ENCODE data around the gene TRAIP.

The TRAIP gene

GRCh38 chr3:49855662-49856061 lies 702 bp downstream of the TRAIP start:
- DNase-seq (ENCODE audit: low spot score), result no peak
- TF ChIP-seq CTCF (IDR thresholded peaks at IDR 0.05; ENCODE audit: borderline replicate concordance, control extremely low read depth, extremely low read depth, insufficient read depth, missing control alignments), result no peak
- in situ Hi-C loops (cut with MboI; ENCODE audit: low sequenced_read_pairs, unreplicated experiment), result no loop called here

GRCh38 chr3:49845694-49846093 lies 10.7 kb downstream of the TRAIP start:
- in situ Hi-C loops (cut with MboI; ENCODE audit: low sequenced_read_pairs, unreplicated experiment), result no loop called here

GRCh38 chr3:49844464-49845183 lies 11.7 kb downstream of the TRAIP start:
- no peak for TF ChIP-seq CTCF (IDR thresholded peaks at IDR 0.05; ENCODE audit: borderline replicate concordance, control extremely low read depth, extremely low read depth, insufficient read depth, missing control alignments)
- in situ Hi-C loops (cut with MboI; ENCODE audit: low sequenced_read_pairs, unreplicated experiment), result no loop called here
- DNase-seq (ENCODE audit: low spot score), result no peak

More at GRCh38 chr3:49845694-49846093, 10.7 kb downstream of the TRAIP start:
- no peak for DNase-seq (ENCODE audit: low spot score)
- TF ChIP-seq CTCF (IDR thresholded peaks at IDR 0.05; ENCODE audit: borderline replicate concordance, control extremely low read depth, extremely low read depth, insufficient read depth, missing control alignments), result no peak

GRCh38 chr3:49842843-49843517 lies 13.4 kb downstream of the TRAIP start:
- in situ Hi-C loops (cut with MboI; ENCODE audit: low sequenced_read_pairs, unreplicated experiment), result no loop called here
- no peak for TF ChIP-seq CTCF (IDR thresholded peaks at IDR 0.05; ENCODE audit: borderline replicate concordance, control extremely low read depth, extremely low read depth, insufficient read depth, missing control alignments)
- no peak for DNase-seq (ENCODE audit: low spot score)

GRCh38 chr3:49841806-49842205 lies 14.6 kb downstream of the TRAIP start:
- no peak for TF ChIP-seq CTCF (IDR thresholded peaks at IDR 0.05; ENCODE audit: borderline replicate concordance, control extremely low read depth, extremely low read depth, insufficient read depth, missing control alignments)
- no peak for DNase-seq (ENCODE audit: low spot score)
- in situ Hi-C loops (cut with MboI; ENCODE audit: low sequenced_read_pairs, unreplicated experiment), result no loop called here

- TF ChIP-seq CTCF (IDR thresholded peaks at IDR 0.05; ENCODE audit: borderline replicate concordance, control extremely low read depth, extremely low read depth, insufficient read depth, missing control alignments), result peak; percentile 27
- in situ Hi-C loops (cut with MboI; ENCODE audit: low sequenced_read_pairs, unreplicated experiment), result no loop called here
- no peak for DNase-seq (ENCODE audit: low spot score)
Observed at GRCh38 chr3:49841126-49841696, 15.2 kb downstream of the TRAIP start.

All from GM13976 (cell line).